WI38 (cell line): Measurements from ENCODE around the gene C13orf46.

ENCODE experiments used
- H3K4me3 ChIP-seq: 2 replicates; pipeline ENCODE4 v1.5.1; 2011; ENCODE audit warnings: low read depth, mild to moderate bottlenecking, control low read depth, low read length
- CTCF ChIP-seq: IDR thresholded peaks from 2 replicates; pipeline ENCODE4 v1.5.1; 2012; ENCODE audit warnings: low read depth, mild to moderate bottlenecking, control low read depth, low read length

Gene C13orf46

GRCh38 chr13:114013952-114014629 lies 40.2 kb upstream of the C13orf46 start:
- no peak overlapping the region for H3K4me3 ChIP-seq
- TF ChIP-seq CTCF = no peak

GRCh38 chr13:114013336-114013735 lies 39.5 kb upstream of the C13orf46 start:
- no peak overlapping the region for H3K4me3 ChIP-seq
- TF ChIP-seq CTCF = no peak

GRCh38 chr13:114012921-114013320 lies 39.0 kb upstream of the C13orf46 start:
- H3K4me3 ChIP-seq = no peak overlapping the region
- TF ChIP-seq CTCF = no peak

GRCh38 chr13:114012141-114012540 lies 38.3 kb upstream of the C13orf46 start:
- no peak for TF ChIP-seq CTCF
- H3K4me3 ChIP-seq = no peak overlapping the region

- no peak for TF ChIP-seq CTCF
- H3K4me3 ChIP-seq = no peak overlapping the region
These were observed 37.4 kb upstream of the C13orf46 start for GRCh38 chr13:114011226-114011625.

- no peak for TF ChIP-seq CTCF
- no peak overlapping the region for H3K4me3 ChIP-seq
These were observed 36.7 kb upstream of the C13orf46 start for GRCh38 chr13:114010401-114011101.
